GM12878 (cell line): Measurements from ENCODE around the gene ALOX12. TPM values are rescaled to one million over a fixed set of nuclear protein-coding genes. Genes with fewer than 3 reads are reported as not detected.

Experiments
- BRCA1 ChIP-seq: IDR thresholded peaks from 2 replicates; pipeline ENCODE4 v1.6.1; 2011; ENCODE audit warnings: low read depth, low read length, improper control_type of control experiment
- GATAD2B ChIP-seq: fragments of 450-650 bp; conservative IDR thresholded peaks from 2 replicates; pipeline ENCODE4 v1.6.1; 2017; ENCODE audit warnings: low read depth, mild to moderate bottlenecking, moderate library complexity
- KLF5 ChIP-seq: fragments of 450-650 bp; IDR thresholded peaks from 2 replicates; pipeline ENCODE4 v1.6.1; 2014; ENCODE audit warnings: mild to moderate bottlenecking; ENCODE audit not compliant: partially characterized antibody
- MEF2A ChIP-seq: IDR thresholded peaks from 2 replicates; pipeline ENCODE4 v1.6.1; 2011; ENCODE audit warnings: low read depth, mild to moderate bottlenecking, low read length, moderate library complexity; ENCODE audit not compliant: insufficient read depth
- MTA2 ChIP-seq: fragments of 450-650 bp; IDR thresholded peaks from 2 replicates; pipeline ENCODE4 v1.6.1; 2016; ENCODE audit warnings: low read depth, mild to moderate bottlenecking, moderate library complexity
- NFXL1 ChIP-seq: fragments of 450-650 bp; IDR thresholded peaks from 2 replicates; pipeline ENCODE4 v1.6.1; 2017; ENCODE audit warnings: antibody characterized with exemption, mild to moderate bottlenecking, borderline replicate concordance
- NFYB ChIP-seq: IDR thresholded peaks from 2 replicates; pipeline ENCODE4 v1.6.1; 2011; ENCODE audit warnings: low read depth, mild to moderate bottlenecking, low read length, improper control_type of control experiment, moderate library complexity; ENCODE audit not compliant: insufficient read depth
- NR2F1 ChIP-seq: fragments of 450-650 bp; conservative IDR thresholded peaks from 2 replicates; pipeline ENCODE4 v1.6.1; 2017; ENCODE audit warnings: mild to moderate bottlenecking
- PKNOX1 ChIP-seq: fragments of 450-650 bp; IDR thresholded peaks from 2 replicates; pipeline ENCODE4 v1.6.1; 2016; ENCODE audit warnings: mild to moderate bottlenecking
- RAD51 ChIP-seq: fragments of 450-650 bp; IDR thresholded peaks from 2 replicates; pipeline ENCODE4 v1.6.1; 2016; ENCODE audit warnings: moderate library complexity, mild to moderate bottlenecking, inconsistent platforms
- RBBP5 ChIP-seq: fragments of 200-600 bp; sonication (generic); conservative IDR thresholded peaks from 2 replicates; pipeline ENCODE4 v1.6.1; 2016
- RCOR1 ChIP-seq: conservative IDR thresholded peaks from 2 replicates; pipeline ENCODE4 v1.6.1; 2012; ENCODE audit warnings: low read depth, low read length, improper control_type of control experiment
- SMAD1 ChIP-seq: fragments of 450-650 bp; IDR thresholded peaks from 2 replicates; pipeline ENCODE4 v1.6.1; 2018; ENCODE audit warnings: mild to moderate bottlenecking, low read depth; ENCODE audit not compliant: partially characterized antibody
- SREBF2 ChIP-seq: IDR thresholded peaks from 2 replicates; pipeline ENCODE4 v1.6.1; 2012; ENCODE audit warnings: mild to moderate bottlenecking, low read length
- TCF12 ChIP-seq: IDR thresholded peaks from 2 replicates; pipeline ENCODE4 v1.6.1; 2011; ENCODE audit warnings: low read depth, mild to moderate bottlenecking, low read length
- YY1 ChIP-seq: IDR thresholded peaks from 2 replicates; pipeline ENCODE4 v1.6.1; 2011; ENCODE audit warnings: low read depth, mild to moderate bottlenecking, low read length
- ZBTB33 ChIP-seq: fragments of 450-650 bp; IDR thresholded peaks from 2 replicates; pipeline ENCODE4 v1.6.1; 2017; ENCODE audit warnings: mild to moderate bottlenecking
- polyA plus RNA-seq, 11 experiments: library from polyadenylated mRNA; depleted of rRNA in 4 of 11; unstranded in 6 of 11; stranded (reverse) in 5 of 11; fragments of >200 nt; fragmentation: Nextera tagmentation in 4 of 11; fragmentation: Illumina TruSeq in 1 of 11; extraction: Ambion mirVana in 4 of 11; extraction: Trizol in 1 of 11; gene quantifications; 1 replicate in 1 of 11; 2 replicates in 10 of 11; pipeline versions ENCODE4 v1.2.1 to v1.2.3, GENCODE V29; 2011 to 2016; ENCODE audit warnings: inconsistent platforms in 2 of 11, missing spikeins in 2 of 11, low read depth in 1 of 11
- total RNA-seq, 4 experiments: library from RNA; depleted of rRNA in 3 of 4; stranded (reverse); fragments of >200 nt in 3 of 4; fragmentation: Illumina TruSeq in 1 of 4; extraction: Trizol in 1 of 4; gene quantifications; 2 replicates each; pipeline versions ENCODE4 v1.2.1 to v1.2.3, GENCODE V29; 2013 to 2021
- TF ChIP-seq, protein P1 (sequence below): fragments of 450-650 bp; formaldehyde crosslinking; IDR thresholded peaks from 2 replicates; pipeline ENCODE4 v1.4.0; 2020; ENCODE audit warnings: mild to moderate bottlenecking, moderate library complexity
- TF ChIP-seq, protein P2 (sequence below): IDR thresholded peaks from 2 replicates; pipeline ENCODE4 v1.6.1; 2011; ENCODE audit warnings: mild to moderate bottlenecking, low read depth, low read length, moderate library complexity; ENCODE audit not compliant: insufficient replicate concordance
- TF ChIP-seq, protein P3 (sequence below): IDR thresholded peaks from 2 replicates; pipeline ENCODE4 v1.6.1; 2012; ENCODE audit warnings: low read depth, low read length, improper control_type of control experiment

Gene ALOX12
- total and polyA plus RNA-seq, 10 of the 15 experiments (the other 5 are each of a cell fraction or from before 2014, with no cell fraction given) = 0.23 to 0.82 (median 0.58) TPM; not detected in 6

GRCh38 chr17:7014261-7014994, 18.6 kb downstream of the ALOX12 start (continued):
- TF ChIP-seq BRCA1 (no peak), NFYB (peak; percentile 71; the same call in 1 of the 2 replicates), YY1 (peak; percentile 30), NR2F1 (peak; percentile 81; the same call in 1 of the 2 replicates), SMAD1 (peak; percentile 80), MEF2A (no peak), RBBP5 (no peak), PKNOX1 (peak; percentile 54), KLF5 (no peak), RAD51 (no peak), ZBTB33 (no peak), RCOR1 (no peak), NFXL1 (no peak), GATAD2B (peak; percentile 69; the same call in 1 of the 2 replicates), SREBF2 (no peak), MTA2 (peak; percentile 19; the same call in 1 of the 2 replicates), TCF12 (0 out of 2 replicates have a peak, but pooled peaks have one; percentile 22)
- TF ChIP-seq, protein P1, sequence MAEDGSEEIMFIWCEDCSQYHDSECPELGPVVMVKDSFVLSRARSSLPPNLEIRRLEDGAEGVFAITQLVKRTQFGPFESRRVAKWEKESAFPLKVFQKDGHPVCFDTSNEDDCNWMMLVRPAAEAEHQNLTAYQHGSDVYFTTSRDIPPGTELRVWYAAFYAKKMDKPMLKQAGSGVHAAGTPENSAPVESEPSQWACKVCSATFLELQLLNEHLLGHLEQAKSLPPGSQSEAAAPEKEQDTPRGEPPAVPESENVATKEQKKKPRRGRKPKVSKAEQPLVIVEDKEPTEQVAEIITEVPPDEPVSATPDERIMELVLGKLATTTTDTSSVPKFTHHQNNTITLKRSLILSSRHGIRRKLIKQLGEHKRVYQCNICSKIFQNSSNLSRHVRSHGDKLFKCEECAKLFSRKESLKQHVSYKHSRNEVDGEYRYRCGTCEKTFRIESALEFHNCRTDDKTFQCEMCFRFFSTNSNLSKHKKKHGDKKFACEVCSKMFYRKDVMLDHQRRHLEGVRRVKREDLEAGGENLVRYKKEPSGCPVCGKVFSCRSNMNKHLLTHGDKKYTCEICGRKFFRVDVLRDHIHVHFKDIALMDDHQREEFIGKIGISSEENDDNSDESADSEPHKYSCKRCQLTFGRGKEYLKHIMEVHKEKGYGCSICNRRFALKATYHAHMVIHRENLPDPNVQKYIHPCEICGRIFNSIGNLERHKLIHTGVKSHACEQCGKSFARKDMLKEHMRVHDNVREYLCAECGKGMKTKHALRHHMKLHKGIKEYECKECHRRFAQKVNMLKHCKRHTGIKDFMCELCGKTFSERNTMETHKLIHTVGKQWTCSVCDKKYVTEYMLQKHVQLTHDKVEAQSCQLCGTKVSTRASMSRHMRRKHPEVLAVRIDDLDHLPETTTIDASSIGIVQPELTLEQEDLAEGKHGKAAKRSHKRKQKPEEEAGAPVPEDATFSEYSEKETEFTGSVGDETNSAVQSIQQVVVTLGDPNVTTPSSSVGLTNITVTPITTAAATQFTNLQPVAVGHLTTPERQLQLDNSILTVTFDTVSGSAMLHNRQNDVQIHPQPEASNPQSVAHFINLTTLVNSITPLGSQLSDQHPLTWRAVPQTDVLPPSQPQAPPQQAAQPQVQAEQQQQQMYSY = no peak
- TF ChIP-seq, protein P2, sequence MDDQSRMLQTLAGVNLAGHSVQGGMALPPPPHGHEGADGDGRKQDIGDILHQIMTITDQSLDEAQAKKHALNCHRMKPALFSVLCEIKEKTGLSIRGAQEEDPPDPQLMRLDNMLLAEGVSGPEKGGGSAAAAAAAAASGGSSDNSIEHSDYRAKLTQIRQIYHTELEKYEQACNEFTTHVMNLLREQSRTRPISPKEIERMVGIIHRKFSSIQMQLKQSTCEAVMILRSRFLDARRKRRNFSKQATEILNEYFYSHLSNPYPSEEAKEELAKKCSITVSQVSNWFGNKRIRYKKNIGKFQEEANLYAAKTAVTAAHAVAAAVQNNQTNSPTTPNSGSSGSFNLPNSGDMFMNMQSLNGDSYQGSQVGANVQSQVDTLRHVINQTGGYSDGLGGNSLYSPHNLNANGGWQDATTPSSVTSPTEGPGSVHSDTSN = no peak
- TF ChIP-seq, protein P3, sequence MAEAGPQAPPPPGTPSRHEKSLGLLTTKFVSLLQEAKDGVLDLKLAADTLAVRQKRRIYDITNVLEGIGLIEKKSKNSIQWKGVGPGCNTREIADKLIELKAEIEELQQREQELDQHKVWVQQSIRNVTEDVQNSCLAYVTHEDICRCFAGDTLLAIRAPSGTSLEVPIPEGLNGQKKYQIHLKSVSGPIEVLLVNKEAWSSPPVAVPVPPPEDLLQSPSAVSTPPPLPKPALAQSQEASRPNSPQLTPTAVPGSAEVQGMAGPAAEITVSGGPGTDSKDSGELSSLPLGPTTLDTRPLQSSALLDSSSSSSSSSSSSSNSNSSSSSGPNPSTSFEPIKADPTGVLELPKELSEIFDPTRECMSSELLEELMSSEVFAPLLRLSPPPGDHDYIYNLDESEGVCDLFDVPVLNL = no peak
